Pancreas (tissue), 10 donors: ENCODE data around the gene PCBD1. TPM values are rescaled to one million over a fixed set of nuclear protein-coding genes. Genes with fewer than 3 reads are reported as not detected.

Experiments
- ATAC-seq, 4 donors: fragments of 200-7000 bp; cut with Tn5 transposase; one replicate each; pipeline versions ENCODE4 v1.8.0 to v1.9.1; 2020; ENCODE audit warnings: mild to moderate bottlenecking in 4 of 4, moderate library complexity in 4 of 4
- DNase-seq, 6 donors: peaks; one replicate each; pipeline ENCODE4 v3.0.0-alpha.2; 2020
- FAIRE-seq: peaks from 2 replicates; lab custom pipeline; 2012; peaks lifted over from hg19 to GRCh38; lab: Jason Lieb, UNC
- H3K27ac ChIP-seq, 4 donors: fragments of 200-600 bp; sonication (generic); 1 replicate in 3 of 4; 2 replicates in 1 of 4; pipeline versions ENCODE4 v1.5.0 to v1.8.0; 2020
- H3K27me3 ChIP-seq, 4 donors: fragments of 200-600 bp; one replicate each; pipeline ENCODE4 v1.8.0; 2021
- H3K36me3 ChIP-seq, 3 donors: fragments of 200-600 bp; sonication (generic) in 1 of 3; one replicate each; pipeline versions ENCODE4 v1.5.0 to v1.8.0; 2020 to 2021
- H3K4me1 ChIP-seq, 3 donors: fragments of 200-600 bp; one replicate each; pipeline ENCODE4 v1.8.0; 2021
- H3K4me3 ChIP-seq, 4 donors: fragments of 200-600 bp; sonication (generic) in 2 of 4; one replicate each; pipeline versions ENCODE4 v1.5.0 to v1.8.0; 2020 to 2021
- H3K9me3 ChIP-seq, 4 donors: fragments of 200-600 bp; one replicate each; pipeline ENCODE4 v1.8.0; 2021
- WGBS, 2 donors: extraction: QIAGEN DNeasy Blood & Tissue Kit; methylation state at CpG; one replicate each; pipeline ENCODE4 v1.1.7; 2013; 5-methylcytosine and 5-hydroxymethylcytosine counted together
- intact Hi-C, 3 donors: fragments of 100-400 bp; cut with DNase I; formaldehyde crosslinking; loops; one replicate each; pipeline versions ENCODE4 v1.11.1 to v1.14.2; 2022
- polyA plus RNA-seq, 2 donors: library from polyadenylated mRNA; stranded (reverse); fragments of 200-250 nt; gene quantifications; one replicate each; pipeline ENCODE4 v1.2.3, GENCODE V29; 2013
- total RNA-seq, 6 donors: library from RNA; stranded (reverse); fragmentation: NEBNext Ultra II Directional in 4 of 6; extraction: Animal tissue kit (Norgen Biotek cat#: 25700) in 4 of 6; gene quantifications; one replicate each; pipeline versions ENCODE4 v1.2.1 to v1.2.4, GENCODE V29; 2021 to 2023
- TF ChIP-seq, protein P1 (sequence below), 4 donors: fragments of 200-600 bp; sonication (generic) in 3 of 4; IDR thresholded peaks; one replicate each; pipeline versions ENCODE4 v1.5.0 to v1.8.0; 2021; ENCODE audit warnings: antibody characterized with exemption in 4 of 4
- donor health status: healthy with polysubstance abuse.
- donor health status: DM: no; HTN: no; CAD: no; lungs with moderate emphysema.
- donor health status: DM: no; HTN: no; CAD: no.
- donor health status: control.
- donor health status: control.
- donor health status: Bipolar disorder and iron deficiency.
- donor health status: DM: yes; HTN: yes; CAD: no.
- donor health status: DM: no; HTN: no; CAD: no.
- donor health status: DM: no; HTN: no; CAD: no.
- donor health status: DM: yes; HTN: yes; CAD: no.

Gene PCBD1
- total and polyA plus RNA-seq, 8 donors = 63.6 to 95.9 (median 76.9) TPM

DNA sequence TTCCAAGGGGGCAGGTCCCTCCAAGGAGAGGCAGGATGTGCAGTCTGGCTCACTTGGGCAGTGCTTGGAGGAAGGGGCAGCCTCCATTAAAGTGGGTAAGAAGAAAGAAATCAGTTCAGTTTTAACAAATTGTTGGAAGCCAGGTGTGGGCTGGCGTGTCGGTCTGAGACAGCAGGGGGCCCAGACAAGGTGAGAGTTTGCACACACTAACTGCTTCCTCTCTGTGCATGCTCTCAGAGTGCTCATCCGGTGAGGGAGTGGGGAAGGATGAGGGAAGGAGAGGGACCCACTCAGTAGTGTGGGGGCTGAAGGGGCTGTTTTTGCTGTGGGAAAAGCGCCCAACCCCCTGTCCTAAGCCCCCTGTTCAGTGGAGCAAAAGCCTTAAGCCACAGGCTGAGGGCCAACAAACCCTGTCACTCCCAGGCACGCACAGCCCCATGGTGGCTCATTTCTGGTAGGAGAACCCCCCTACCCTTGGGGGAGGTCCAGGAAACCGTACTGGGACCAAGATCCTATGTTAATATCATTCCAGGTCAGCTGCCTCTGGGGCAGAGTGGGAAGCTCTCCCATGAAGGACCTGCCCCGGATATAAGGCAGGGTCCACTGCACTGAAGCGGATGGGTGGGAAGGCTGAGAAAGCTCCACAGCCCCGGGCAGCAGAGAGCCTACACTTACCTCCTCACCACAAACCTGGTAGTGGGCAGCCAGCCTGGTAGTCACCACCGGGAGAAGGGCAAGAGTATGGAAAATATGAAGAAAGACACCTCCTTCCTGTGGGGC is 5.1 kb upstream of the PCBD1 start:
- Histone ChIP-seq H3K36me3 (no peaks in the 10 kb centered on the region), H3K9me3 (no peaks in the 10 kb centered on the region), H3K27me3 (no peaks in the 10 kb centered on the region), H3K4me3 (no peak overlapping the region), H3K4me1 (peaks cover 11 to 18% (median 11%) of the 10 kb centered on the region in 3 donors), H3K27ac (no peak overlapping the region)
- no peak for FAIRE-seq
- no peak for ATAC-seq
- TF ChIP-seq, protein P1, sequence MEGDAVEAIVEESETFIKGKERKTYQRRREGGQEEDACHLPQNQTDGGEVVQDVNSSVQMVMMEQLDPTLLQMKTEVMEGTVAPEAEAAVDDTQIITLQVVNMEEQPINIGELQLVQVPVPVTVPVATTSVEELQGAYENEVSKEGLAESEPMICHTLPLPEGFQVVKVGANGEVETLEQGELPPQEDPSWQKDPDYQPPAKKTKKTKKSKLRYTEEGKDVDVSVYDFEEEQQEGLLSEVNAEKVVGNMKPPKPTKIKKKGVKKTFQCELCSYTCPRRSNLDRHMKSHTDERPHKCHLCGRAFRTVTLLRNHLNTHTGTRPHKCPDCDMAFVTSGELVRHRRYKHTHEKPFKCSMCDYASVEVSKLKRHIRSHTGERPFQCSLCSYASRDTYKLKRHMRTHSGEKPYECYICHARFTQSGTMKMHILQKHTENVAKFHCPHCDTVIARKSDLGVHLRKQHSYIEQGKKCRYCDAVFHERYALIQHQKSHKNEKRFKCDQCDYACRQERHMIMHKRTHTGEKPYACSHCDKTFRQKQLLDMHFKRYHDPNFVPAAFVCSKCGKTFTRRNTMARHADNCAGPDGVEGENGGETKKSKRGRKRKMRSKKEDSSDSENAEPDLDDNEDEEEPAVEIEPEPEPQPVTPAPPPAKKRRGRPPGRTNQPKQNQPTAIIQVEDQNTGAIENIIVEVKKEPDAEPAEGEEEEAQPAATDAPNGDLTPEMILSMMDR (IDR thresholded peaks at IDR 0.05) = no peak
- intact Hi-C loops = no loop called here
- DNase-seq = no peak
- WGBS, 2 donors = 83 to 89% methylated on average over 10 of the region's 10 CpGs

DNA sequence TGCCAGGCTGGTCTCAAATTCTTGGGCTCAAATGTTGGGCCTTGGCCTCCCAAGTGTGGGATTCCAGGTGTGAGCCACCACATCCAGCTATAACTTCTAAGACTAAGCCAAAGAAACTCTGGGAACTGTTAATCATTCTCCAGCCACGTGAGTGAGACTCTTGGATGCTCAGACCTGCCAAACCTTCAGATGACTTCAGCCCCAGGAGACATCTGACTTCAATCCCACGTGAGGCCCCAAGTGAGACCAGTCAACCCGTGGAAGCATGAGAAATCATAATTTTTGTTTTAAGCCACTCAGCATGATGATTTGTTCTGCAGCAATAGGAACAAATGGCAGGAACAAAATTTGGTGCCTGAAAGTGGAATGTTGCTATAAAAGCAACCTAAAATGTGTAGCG is 4.3 kb upstream of the PCBD1 start:
- H3K4me1 ChIP-seq = peaks cover 11 to 18% (median 11%) of the 10 kb centered on the region in 3 donors
- FAIRE-seq = no peak
- WGBS, 2 donors = 81 to 84% methylated on average over 4 of the region's 4 CpGs
- no peaks in the 10 kb centered on the region for H3K27me3 ChIP-seq
- no peaks in the 10 kb centered on the region for H3K9me3 ChIP-seq
- TF ChIP-seq, protein P1 (IDR thresholded peaks at IDR 0.05) = no peak
- H3K4me3 ChIP-seq = no peak overlapping the region
- H3K36me3 ChIP-seq = no peaks in the 10 kb centered on the region
- no peak for DNase-seq
- intact Hi-C loops = no loop called here
- no peak overlapping the region for H3K27ac ChIP-seq
- no peak for ATAC-seq

DNA sequence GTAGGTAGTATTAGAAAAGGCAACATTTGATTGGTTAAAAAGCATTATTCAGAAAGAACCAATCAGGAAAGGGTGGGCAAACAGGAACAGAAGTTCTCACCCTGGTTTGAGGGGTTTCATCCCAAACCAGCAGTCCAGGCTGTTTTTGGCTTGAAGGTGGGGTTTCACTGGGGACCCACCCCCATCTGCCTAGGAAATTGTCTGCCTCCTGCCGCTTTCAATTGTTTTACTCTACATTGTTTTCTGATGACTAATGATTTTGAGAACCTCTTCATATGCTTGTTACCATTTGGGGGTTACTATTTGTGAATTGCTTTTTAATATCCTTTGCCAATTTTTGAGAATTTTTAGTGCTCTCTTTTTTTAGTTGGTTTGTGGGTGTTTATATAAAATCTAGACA is 3.3 kb upstream of the PCBD1 start:
- H3K27me3 ChIP-seq = no peaks in the 10 kb centered on the region
- intact Hi-C loops = no loop called here
- 88 to 100% methylated on average over 1 of the region's 1 CpG for WGBS, 2 donors
- FAIRE-seq (no peak), DNase-seq (no peak), ATAC-seq (no peak)
- no peaks in the 10 kb centered on the region for H3K9me3 ChIP-seq
- H3K27ac ChIP-seq = no peak overlapping the region
- TF ChIP-seq, protein P1 (IDR thresholded peaks at IDR 0.05) = no peak
- peaks cover 14 to 27% (median 20%) of the 10 kb centered on the region in 3 donors for H3K4me1 ChIP-seq
- H3K4me3 ChIP-seq = no peak overlapping the region
- no peaks in the 10 kb centered on the region for H3K36me3 ChIP-seq

GRCh38 chr10:70890917-70891431 is 2.6 kb upstream of the PCBD1 start:
- no peak for FAIRE-seq
- intact Hi-C loops = no loop called here
- peak; percentile 73 to 88 (median 82) for DNase-seq

More at GRCh38 chr10:70890917-70891431, 2.6 kb upstream of the PCBD1 start:
- Histone ChIP-seq H3K36me3 (no peaks in the 10 kb centered on the region), H3K27ac (peak overlapping the region in 1 of 4 donors; percentile 54), H3K4me3 (no peak overlapping the region), H3K9me3 (no peaks in the 10 kb centered on the region), H3K27me3 (no peaks in the 10 kb centered on the region), H3K4me1 (peaks cover 21 to 31% (median 22%) of the 10 kb centered on the region in 3 donors)
- TF ChIP-seq, protein P1 (IDR thresholded peaks at IDR 0.05) = no peak
- 31 to 32% methylated on average over 7 of the region's 7 CpGs for WGBS, 2 donors
- peak; percentile 51 to 72 (median 59) for ATAC-seq
